ENCODE results near the gene TMEM184C.

Gene TMEM184C

GRCh38 chr4:147599206-147599605 is 18.0 kb upstream of the TMEM184C start:
- DNase-seq = no peak

GRCh38 chr4:147599769-147600168 is 17.4 kb upstream of the TMEM184C start:
- no peak for DNase-seq

- DNase-seq = no peak
Observed at GRCh38 chr4:147605499-147605898, 11.7 kb upstream of the TMEM184C start.

GRCh38 chr4:147607471-147607870 is 9.7 kb upstream of the TMEM184C start:
- DNase-seq = no peak

- DNase-seq = no peak
Observed at GRCh38 chr4:147610686-147611085, 6.5 kb upstream of the TMEM184C start.

- DNase-seq = no peak
Observed at GRCh38 chr4:147616849-147617172, 386 bp upstream of the TMEM184C start.

GRCh38 chr4:147617841-147618691 is 869 bp downstream of the TMEM184C start:
- no peak for DNase-seq

- no peak for DNase-seq
Observed at GRCh38 chr4:147620315-147620714, 3.1 kb downstream of the TMEM184C start.

- no peak for DNase-seq
Observed at GRCh38 chr4:147625733-147626132, 8.5 kb downstream of the TMEM184C start.

GRCh38 chr4:147626903-147627302 is 9.7 kb downstream of the TMEM184C start:
- DNase-seq = no peak

GRCh38 chr4:147628415-147628814 is 11.2 kb downstream of the TMEM184C start:
- DNase-seq = no peak

GRCh38 chr4:147629783-147630730 is 12.9 kb downstream of the TMEM184C start:
- DNase-seq = no peak

- no peak for DNase-seq
Observed at GRCh38 chr4:147633113-147633512, 15.9 kb downstream of the TMEM184C start.

GRCh38 chr4:147633643-147634042 is 16.4 kb downstream of the TMEM184C start:
- DNase-seq = no peak

GRCh38 chr4:147635348-147635747 is 18.2 kb downstream of the TMEM184C start:
- no peak for DNase-seq

- no peak for DNase-seq
Observed at GRCh38 chr4:147638365-147638764, 21.2 kb downstream of the TMEM184C start.

- no peak for DNase-seq
Observed at GRCh38 chr4:147638942-147639341, 21.7 kb downstream of the TMEM184C start.

- no peak for DNase-seq
Observed at GRCh38 chr4:147639388-147639787, 22.2 kb downstream of the TMEM184C start.

GRCh38 chr4:147640331-147640730 is 23.1 kb downstream of the TMEM184C start:
- DNase-seq = no peak

GRCh38 chr4:147643616-147644015 is 26.4 kb downstream of the TMEM184C start:
- DNase-seq = no peak

- DNase-seq = no peak
Observed at GRCh38 chr4:147644471-147644870, 27.3 kb downstream of the TMEM184C start.

- DNase-seq = no peak
Observed at GRCh38 chr4:147645099-147645498, 27.9 kb downstream of the TMEM184C start.

- DNase-seq = no peak
Observed at GRCh38 chr4:147648656-147649055, 31.5 kb downstream of the TMEM184C start.

All from hypothalamus (tissue), 51 donors.